IMR-90 (cell line): ENCODE results near the gene NPTN. TPM values are rescaled to one million over a fixed set of nuclear protein-coding genes. Genes with fewer than 3 reads are reported as not detected.

ENCODE experiments used
- ATAC-seq: fragments of 200-7000 bp; cut with Tn5 transposase; 2 replicates; pipeline ENCODE4 v1.9.1; 2020; ENCODE audit warnings: low read depth, mild to moderate bottlenecking, moderate library complexity
- BruUV-seq: library from RNA; stranded (reverse); fragments of 400-500 nt; replicated peaks from 2 replicates; lab custom pipeline; 2021; lab: Mats Ljungman, UMichigan
- CTCF ChIA-PET: fragments of 300-600 bp; formaldehyde crosslinking; extraction: SDS; loops from one replicate; lab custom pipeline; 2021; ENCODE audit warnings: antibody characterized with exemption; lab: Yijun Ruan, JAX
- POLR2A ChIA-PET: fragments of 300-600 bp; sonication (Branson Sonifier 250); formaldehyde crosslinking; loops from one replicate; lab custom pipeline; 2022; ENCODE audit warnings: antibody characterized with exemption; ENCODE audit not compliant: unreplicated experiment; lab: Charles Lee
- DNase-seq: peaks from one replicate; pipeline ENCODE4 v3.0.0; 2013
- H2AFZ ChIP-seq: replicated peaks from 2 replicates; pipeline ENCODE3; 2013; ENCODE audit warnings: low read length, mild to moderate bottlenecking; ENCODE audit not compliant: poor library complexity
- H2AK5ac ChIP-seq: 2 replicates; pipeline ENCODE4 v1.6.1; 2013; ENCODE audit warnings: low read depth, low read length, inconsistent platforms
- H2AK9ac ChIP-seq: replicated peaks from 2 replicates; pipeline ENCODE3; 2013; ENCODE audit warnings: mild to moderate bottlenecking, low read depth, low read length, moderate library complexity; ENCODE audit not compliant: poor library complexity
- H2BK120ac ChIP-seq: 2 replicates; pipeline ENCODE4 v1.6.1; 2013; ENCODE audit warnings: low read depth, low read length, inconsistent platforms
- H2BK15ac ChIP-seq: 3 replicates; pipeline ENCODE4 v1.6.1; 2013; ENCODE audit warnings: low read depth, low read length, inconsistent platforms
- H2BK20ac ChIP-seq: 2 replicates; pipeline ENCODE4 v1.6.1; 2013; ENCODE audit warnings: low read depth, mild to moderate bottlenecking, inconsistent platforms, low read length, moderate library complexity
- H2BK5ac ChIP-seq: 2 replicates; pipeline ENCODE4 v1.6.1; 2013; ENCODE audit warnings: mild to moderate bottlenecking, low read depth, low read length, inconsistent platforms; ENCODE audit not compliant: poor library complexity, severe bottlenecking
- H3K14ac ChIP-seq: replicated peaks from 2 replicates; pipeline ENCODE4 v1.6.1; 2013; ENCODE audit warnings: low read depth, low read length, inconsistent platforms
- H3K18ac ChIP-seq: 2 replicates; pipeline ENCODE4 v1.6.1; 2013; ENCODE audit warnings: low read depth, low read length, control low read depth
- H3K23ac ChIP-seq: 2 replicates; pipeline ENCODE4 v1.6.1; 2013; ENCODE audit warnings: low read depth, low read length, inconsistent platforms
- H3K27ac ChIP-seq: 2 replicates; pipeline ENCODE4 v1.5.1; 2013; ENCODE audit warnings: mild to moderate bottlenecking, control low read depth, low read length; ENCODE audit not compliant: insufficient read depth
- H3K27me3 ChIP-seq: 2 replicates; pipeline ENCODE4 v1.6.1; 2013; ENCODE audit warnings: low read length; ENCODE audit not compliant: control insufficient read depth, insufficient read depth
- H3K36me3 ChIP-seq: 2 replicates; pipeline ENCODE4 v1.6.1; 2013; ENCODE audit warnings: low read length, mixed read lengths; ENCODE audit not compliant: control insufficient read depth, insufficient read depth
- H3K4ac ChIP-seq: 2 replicates; pipeline ENCODE4 v1.6.1; 2013; ENCODE audit warnings: low read depth, low read length, inconsistent platforms
- H3K4me1 ChIP-seq: 2 replicates; pipeline ENCODE4 v1.6.1; 2013; ENCODE audit warnings: low read length, mixed read lengths; ENCODE audit not compliant: control insufficient read depth, insufficient read depth
- H3K4me2 ChIP-seq: 2 replicates; pipeline ENCODE4 v1.6.1; 2013; ENCODE audit warnings: low read depth, mild to moderate bottlenecking, control low read depth, low read length, moderate library complexity
- H3K4me3 ChIP-seq: 2 replicates; pipeline ENCODE4 v1.5.1; 2013; ENCODE audit warnings: low read depth, mild to moderate bottlenecking, control low read depth, low read length, moderate library complexity; ENCODE audit not compliant: insufficient read depth
- H3K56ac ChIP-seq: 2 replicates; pipeline ENCODE4 v1.6.1; 2013; ENCODE audit warnings: low read length, inconsistent platforms; ENCODE audit not compliant: insufficient read depth; ENCODE audit errors: extremely low read depth
- H3K79me1 ChIP-seq, 2 experiments: 2 replicates each; pipeline ENCODE4 v1.6.1; 2013; ENCODE audit warnings: low read length in 2 of 2, inconsistent platforms in 1 of 2, low read depth in 1 of 2
- H3K9ac ChIP-seq: 2 replicates; pipeline ENCODE4 v1.6.1; 2013; ENCODE audit warnings: low read depth, low read length, control low read depth
- H3K9me1 ChIP-seq: 2 replicates; pipeline ENCODE4 v1.6.1; 2013; ENCODE audit warnings: low read length, inconsistent platforms; ENCODE audit not compliant: insufficient read depth
- H3K9me3 ChIP-seq: 2 replicates; pipeline ENCODE4 v1.6.1; 2013; ENCODE audit warnings: low read length; ENCODE audit not compliant: control insufficient read depth, insufficient read depth
- H4K20me1 ChIP-seq: 2 replicates; pipeline ENCODE4 v1.6.1; 2013; ENCODE audit warnings: low read length, inconsistent platforms; ENCODE audit not compliant: insufficient read depth
- H4K5ac ChIP-seq: 2 replicates; pipeline ENCODE4 v1.6.1; 2013; ENCODE audit warnings: mild to moderate bottlenecking, low read depth, low read length, control low read depth
- H4K8ac ChIP-seq, 2 experiments: 2 replicates each; pipeline ENCODE4 v1.6.1; 2013; ENCODE audit warnings: low read depth in 2 of 2, low read length in 2 of 2, control low read depth in 1 of 2, inconsistent platforms in 1 of 2
- H4K91ac ChIP-seq: 2 replicates; pipeline ENCODE4 v1.6.1; 2013; ENCODE audit warnings: low read depth, low read length, inconsistent platforms; ENCODE audit not compliant: insufficient read depth
- BHLHE40 ChIP-seq: fragments of 150-350 bp; IDR thresholded peaks from 2 replicates; pipeline ENCODE4 v1.6.1; 2016; ENCODE audit warnings: mild to moderate bottlenecking, low read depth, low read length
- CEBPB ChIP-seq: IDR thresholded peaks from 2 replicates; pipeline ENCODE4 v1.6.1; 2012; ENCODE audit warnings: low read depth, low read length, improper control_type of control experiment
- MAFK ChIP-seq: IDR thresholded peaks from 2 replicates; pipeline ENCODE4 v1.6.1; 2012; ENCODE audit warnings: low read depth, low read length, improper control_type of control experiment
- MAZ ChIP-seq: IDR thresholded peaks from 2 replicates; pipeline ENCODE4 v1.6.1; 2012; ENCODE audit warnings: low read depth, mild to moderate bottlenecking, low read length, improper control_type of control experiment, moderate library complexity, borderline replicate concordance
- MXI1 ChIP-seq: IDR thresholded peaks from 2 replicates; pipeline ENCODE4 v1.6.1; 2012; ENCODE audit warnings: low read depth, mild to moderate bottlenecking, low read length, moderate library complexity, borderline replicate concordance
- RAD21 ChIP-seq: IDR thresholded peaks from 2 replicates; pipeline ENCODE4 v1.6.1; 2012; ENCODE audit warnings: low read length, improper control_type of control experiment
- RCOR1 ChIP-seq: IDR thresholded peaks from 2 replicates; pipeline ENCODE4 v1.6.1; 2012; ENCODE audit warnings: mild to moderate bottlenecking, low read length, improper control_type of control experiment; ENCODE audit not compliant: insufficient replicate concordance
- WGBS, 2 experiments: methylation state at CpG; one replicate each; pipeline versions ENCODE4 v1.1.5 to v1.1.7; 2013; ENCODE audit warnings: missing lambda C conversion rate in 2 of 2; ENCODE audit not compliant: insufficient read length in 1 of 2; ENCODE audit errors: extremely low coverage in 2 of 2; 5-methylcytosine and 5-hydroxymethylcytosine counted together
- dilution Hi-C: fragments of 300-500 bp; cut with HindIII; formaldehyde crosslinking; loops from one replicate; pipeline ENCODE4 v1.14.3; 2018; ENCODE audit warnings: low sequenced_read_pairs; ENCODE audit not compliant: unreplicated experiment
- in situ Hi-C: fragments of 300-500 bp; cut with MboI; formaldehyde crosslinking; loops from 3 replicates; pipeline ENCODE4 v1.14.3; 2019; ENCODE audit warnings: low sequenced_read_pairs, inconsistent platforms, mixed read lengths
- intact Hi-C: fragments of 100-400 bp; cut with micrococcal nuclease; formaldehyde crosslinking; loops from 2 replicates; pipeline ENCODE4 v1.10.0; 2022
- polyA plus RNA-seq, 3 experiments: library from polyadenylated mRNA; depleted of rRNA; stranded (reverse); fragments of >200 nt; gene quantifications; 2 replicates each; pipeline ENCODE4 v1.2.3, GENCODE V29; 2012; ENCODE audit warnings: low replicate concordance in 1 of 3
- total RNA-seq: library from RNA; depleted of rRNA; stranded (reverse); fragments of >200 nt; gene quantifications from 2 replicates; pipeline ENCODE4 v1.2.3, GENCODE V29; 2012
- TF ChIP-seq, protein P1 (sequence below): conservative IDR thresholded peaks from 2 replicates; pipeline ENCODE4 v1.5.1; 2012; ENCODE audit warnings: mild to moderate bottlenecking, low read depth, low read length, improper control_type of control experiment
- TF ChIP-seq, protein P2 (sequence below): fragments of 150-350 bp; IDR thresholded peaks from 2 replicates; pipeline ENCODE4 v1.6.1; 2016; ENCODE audit warnings: low read depth, mild to moderate bottlenecking, low read length, moderate library complexity, borderline replicate concordance

The NPTN gene
- total and polyA plus RNA-seq, 2 of the 4 experiments (the other 2 are of a cell fraction), result 171 to 329 TPM

DNA sequence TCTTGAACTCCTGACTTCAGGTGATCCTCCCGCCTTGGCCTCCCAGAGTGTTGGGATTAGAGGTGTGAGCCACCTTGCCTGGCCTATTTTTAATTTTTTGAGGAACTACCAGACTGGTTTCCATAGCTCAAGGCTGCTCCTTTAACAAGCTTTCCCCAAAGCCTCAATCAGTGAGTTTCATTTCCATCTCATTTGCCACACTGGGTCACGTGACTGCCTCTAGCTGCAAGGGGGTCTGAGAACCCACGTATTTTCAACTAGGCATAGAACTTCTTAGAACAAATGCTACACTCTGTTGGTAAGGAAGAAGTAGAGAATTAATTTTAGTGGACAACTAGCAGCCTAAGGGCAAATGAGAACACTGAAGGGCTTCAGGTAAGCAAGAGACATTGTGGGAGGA, 47.9 kb upstream of the NPTN start:
- Histone ChIP-seq H2AK5ac (no peak overlapping the region), H2BK20ac (no peak overlapping the region), H4K20me1 (peaks cover 10% of the 10 kb centered on the region; the same call in 1 of the 2 replicates), H3K4me2 (no peak overlapping the region), H3K18ac (no peak overlapping the region), H2BK5ac (no peak overlapping the region), H3K36me3 (no peaks in the 10 kb centered on the region), H2BK120ac (no peak overlapping the region), H3K9ac (no peak overlapping the region), H3K14ac (no peak overlapping the region), H4K5ac (no peak overlapping the region), H4K91ac (no peak overlapping the region), H3K4me1 (peaks cover 7% of the 10 kb centered on the region), H3K4ac (no peak overlapping the region), H3K27me3 (peaks cover 10% of the 10 kb centered on the region), H3K79me1 (peaks cover 5 to 14% of the 10 kb centered on the region in 2 experiments; a peak in 3 of 4 replicates), H2AK9ac (no peak overlapping the region), H3K9me3 (no peaks in the 10 kb centered on the region), H4K8ac (no peak overlapping the region), H3K23ac (no peak overlapping the region), H3K56ac (no peak overlapping the region), H3K9me1 (peaks cover 9% of the 10 kb centered on the region), H2BK15ac (no peak overlapping the region), H2AFZ (no peak overlapping the region), H3K27ac (no peak overlapping the region), H3K4me3 (no peak overlapping the region)
- ChIA-PET POLR2A (no interaction called here), CTCF (no interaction called here)
- in situ Hi-C loops, result no loop called here
- WGBS, 2 experiments, result no CpG with 5 or more reads among the region's 3 CpGs
- no TSS peak for BruUV-seq
- dilution Hi-C loops, result no loop called here
- ATAC-seq, result no peak
- TF ChIP-seq, protein P1, sequence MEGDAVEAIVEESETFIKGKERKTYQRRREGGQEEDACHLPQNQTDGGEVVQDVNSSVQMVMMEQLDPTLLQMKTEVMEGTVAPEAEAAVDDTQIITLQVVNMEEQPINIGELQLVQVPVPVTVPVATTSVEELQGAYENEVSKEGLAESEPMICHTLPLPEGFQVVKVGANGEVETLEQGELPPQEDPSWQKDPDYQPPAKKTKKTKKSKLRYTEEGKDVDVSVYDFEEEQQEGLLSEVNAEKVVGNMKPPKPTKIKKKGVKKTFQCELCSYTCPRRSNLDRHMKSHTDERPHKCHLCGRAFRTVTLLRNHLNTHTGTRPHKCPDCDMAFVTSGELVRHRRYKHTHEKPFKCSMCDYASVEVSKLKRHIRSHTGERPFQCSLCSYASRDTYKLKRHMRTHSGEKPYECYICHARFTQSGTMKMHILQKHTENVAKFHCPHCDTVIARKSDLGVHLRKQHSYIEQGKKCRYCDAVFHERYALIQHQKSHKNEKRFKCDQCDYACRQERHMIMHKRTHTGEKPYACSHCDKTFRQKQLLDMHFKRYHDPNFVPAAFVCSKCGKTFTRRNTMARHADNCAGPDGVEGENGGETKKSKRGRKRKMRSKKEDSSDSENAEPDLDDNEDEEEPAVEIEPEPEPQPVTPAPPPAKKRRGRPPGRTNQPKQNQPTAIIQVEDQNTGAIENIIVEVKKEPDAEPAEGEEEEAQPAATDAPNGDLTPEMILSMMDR, result no peak
- TF ChIP-seq CEBPB (no peak), RAD21 (no peak), BHLHE40 (no peak), RCOR1 (no peak), MAFK (no peak), MXI1 (no peak), MAZ (no peak)
- TF ChIP-seq, protein P2, sequence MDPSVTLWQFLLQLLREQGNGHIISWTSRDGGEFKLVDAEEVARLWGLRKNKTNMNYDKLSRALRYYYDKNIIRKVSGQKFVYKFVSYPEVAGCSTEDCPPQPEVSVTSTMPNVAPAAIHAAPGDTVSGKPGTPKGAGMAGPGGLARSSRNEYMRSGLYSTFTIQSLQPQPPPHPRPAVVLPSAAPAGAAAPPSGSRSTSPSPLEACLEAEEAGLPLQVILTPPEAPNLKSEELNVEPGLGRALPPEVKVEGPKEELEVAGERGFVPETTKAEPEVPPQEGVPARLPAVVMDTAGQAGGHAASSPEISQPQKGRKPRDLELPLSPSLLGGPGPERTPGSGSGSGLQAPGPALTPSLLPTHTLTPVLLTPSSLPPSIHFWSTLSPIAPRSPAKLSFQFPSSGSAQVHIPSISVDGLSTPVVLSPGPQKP, result no peak
- no peak for DNase-seq
- intact Hi-C loops, result loop anchor here (5.0 kb wide), 1 partner anchor 44 kb away; no protein-coding TSS in a partner anchor
